HG02798 (cell line): ENCODE measurements around the gene CACNB3.
A peak's percentile ranks its signal among the peaks of the same experiment; 100 is the strongest.

Source experiments
- ATAC-seq: cut with Tn5 transposase; IDR thresholded peaks from one replicate; pipeline ENCODE4 v1.9.1; 2021; ENCODE audit warnings: mild to moderate bottlenecking; ENCODE audit not compliant: unreplicated experiment, poor library complexity

The CACNB3 gene

DNA sequence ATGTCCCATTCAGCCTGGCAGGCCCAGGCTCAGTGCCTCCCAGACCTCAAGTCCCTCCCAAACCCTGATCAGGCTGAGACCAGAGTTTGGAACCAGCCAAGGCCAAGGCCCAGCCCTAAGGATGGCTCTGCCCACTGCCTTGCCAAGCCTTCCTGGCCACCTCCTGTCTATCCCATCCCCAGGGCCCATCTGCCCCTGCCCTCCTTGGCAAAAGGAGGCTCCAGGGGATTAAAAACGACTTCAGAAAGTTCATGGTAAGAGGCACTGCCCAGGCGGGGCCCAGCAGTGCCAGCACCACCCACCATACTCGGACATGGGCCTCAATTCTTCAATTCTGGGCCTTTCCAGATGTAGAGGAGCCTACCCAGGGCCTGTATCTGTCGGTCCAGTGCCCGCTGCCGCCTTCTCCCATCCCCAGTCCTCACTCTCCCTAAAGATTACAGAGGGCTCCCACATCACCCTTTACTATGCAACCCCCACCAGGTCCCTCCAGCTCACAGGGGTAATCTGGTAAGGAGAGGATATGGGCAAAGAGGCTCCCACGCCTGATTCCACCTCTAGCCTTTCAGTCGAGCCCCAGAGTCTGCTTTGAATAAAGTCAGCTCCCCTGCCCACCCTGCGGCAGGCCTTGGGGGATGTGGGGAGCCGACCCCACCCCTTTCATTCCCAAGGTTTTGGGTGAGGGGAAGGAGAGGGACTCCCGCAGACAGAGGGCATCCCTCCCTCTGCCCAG, 30.3 kb upstream of the CACNB3 start:
- ATAC-seq: no peak

DNA sequence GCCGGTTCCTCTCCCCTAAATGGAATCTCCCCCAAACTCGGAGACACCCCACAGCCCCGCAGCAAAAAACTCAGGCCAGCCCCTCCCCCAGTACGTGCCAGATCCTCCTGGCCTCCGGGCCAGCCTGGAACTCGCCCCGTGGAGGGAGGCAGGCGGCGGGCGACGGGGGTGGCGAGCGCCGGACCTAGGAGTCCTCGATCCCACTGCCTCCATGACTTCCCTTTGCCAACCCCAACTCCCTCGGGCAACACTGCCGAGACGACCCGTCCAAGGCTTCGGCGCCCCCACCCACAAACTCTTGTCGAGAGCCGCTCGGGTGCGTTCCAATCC, 29.8 kb upstream of the CACNB3 start:
- ATAC-seq: no peak

- ATAC-seq: peak; percentile 33
Observed at GRCh38 chr12:48788854-48789775, 29.2 kb upstream of the CACNB3 start, which contains the start of gene ADCY6. Gene ADCY6, minus strand, starts transcription at chr12:48789089. Its CDS starts 5,655 bp downstream, at chr12:48783434.

DNA sequence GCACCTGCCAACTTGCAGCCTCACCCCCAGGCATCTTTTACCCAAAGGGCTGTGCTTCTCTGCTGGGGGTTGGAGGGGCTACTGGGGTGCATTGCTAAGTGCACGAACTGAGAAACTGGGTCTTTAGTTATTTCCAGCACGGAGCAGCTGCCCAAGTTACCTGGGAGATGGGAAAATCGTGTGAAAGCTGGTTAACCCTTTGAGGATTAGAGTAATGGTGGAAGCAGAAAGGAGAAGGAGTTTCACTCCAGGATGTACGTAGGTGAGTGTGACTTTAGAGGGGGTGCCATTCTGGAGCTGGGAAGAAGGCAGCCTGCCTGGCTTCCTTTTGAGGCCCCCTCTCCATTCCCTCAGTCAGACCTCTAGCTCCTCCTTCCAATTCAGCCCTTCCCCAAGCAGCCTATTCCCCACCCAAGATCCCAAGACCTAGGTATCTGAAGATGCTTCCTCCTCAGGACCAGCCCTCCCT, 28.4 kb upstream of the CACNB3 start:
- ATAC-seq: no peak

DNA sequence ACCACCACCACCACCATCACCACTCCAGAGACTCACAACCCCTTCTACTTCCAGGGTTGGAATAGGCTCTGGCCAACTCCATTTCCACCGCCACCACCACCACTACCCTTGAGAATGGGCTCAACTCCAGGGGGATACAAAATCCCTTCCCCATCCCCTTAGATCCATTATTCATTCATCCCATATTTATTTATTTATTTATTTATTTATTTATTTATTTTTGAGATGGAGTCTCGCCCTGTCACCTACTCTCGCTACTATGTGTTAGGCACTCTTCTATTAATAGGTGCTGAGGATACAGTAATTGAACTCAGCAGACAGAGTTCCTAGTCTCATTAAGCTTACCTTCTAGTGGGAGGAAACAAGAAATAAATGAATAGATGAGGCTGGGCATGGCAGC, 24.6 kb upstream of the CACNB3 start:
- no peak for ATAC-seq

- ATAC-seq: no peak
Observed at GRCh38 chr12:48794870-48795269, 23.4 kb upstream of the CACNB3 start.

GRCh38 chr12:48795550-48796455, 22.5 kb upstream of the CACNB3 start:
- peak; percentile 64 for ATAC-seq

GRCh38 chr12:48796976-48797375, 21.3 kb upstream of the CACNB3 start:
- ATAC-seq: no peak

GRCh38 chr12:48800457-48800856, 17.8 kb upstream of the CACNB3 start:
- no peak for ATAC-seq

GRCh38 chr12:48800971-48801370, 17.3 kb upstream of the CACNB3 start:
- no peak for ATAC-seq

DNA sequence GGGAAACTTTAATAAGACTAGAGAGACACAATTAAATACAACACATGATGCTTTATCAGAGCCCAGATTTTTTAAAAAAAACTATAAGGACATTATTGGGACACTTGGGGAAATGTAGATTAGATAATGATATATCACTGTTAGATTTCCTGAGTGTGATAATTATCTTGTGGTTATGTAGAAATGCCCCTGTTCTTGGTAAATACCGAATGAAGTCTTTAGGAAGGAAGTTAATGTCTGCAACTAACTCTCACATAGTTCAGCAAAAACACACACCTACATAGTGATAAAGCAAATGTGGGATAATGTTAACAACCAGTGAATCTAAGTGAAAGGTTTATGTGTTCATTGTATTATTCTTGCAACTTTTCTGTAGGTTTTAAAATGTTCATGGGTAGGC, 14.6 kb upstream of the CACNB3 start:
- no peak for ATAC-seq

GRCh38 chr12:48807981-48808380, 10.3 kb upstream of the CACNB3 start:
- ATAC-seq: no peak

DNA sequence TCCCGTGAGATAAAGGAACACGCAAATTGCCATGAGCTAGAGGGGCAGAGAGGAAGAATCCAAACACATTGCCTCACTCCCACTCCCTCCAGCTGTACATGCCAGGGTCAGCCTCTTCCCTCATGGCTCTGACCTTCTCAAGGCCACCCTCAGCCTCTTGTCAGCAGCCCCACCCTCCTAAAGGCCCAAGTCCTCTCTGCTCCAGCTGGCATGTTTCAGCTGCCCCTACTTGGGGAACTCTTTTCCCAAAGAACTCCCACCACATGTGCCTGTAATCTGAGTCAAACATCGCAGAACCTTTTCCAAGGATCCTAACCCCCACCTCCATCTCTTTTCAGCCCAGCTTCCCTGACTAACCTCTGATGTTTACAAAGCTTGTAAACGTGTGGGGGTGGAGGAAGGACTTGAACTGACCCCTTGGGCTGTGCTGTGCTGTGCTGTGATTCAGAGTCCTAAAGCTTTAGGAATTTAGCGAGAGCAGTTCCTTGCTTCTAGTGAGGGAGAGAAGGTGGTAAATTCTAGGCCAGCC, 7.3 kb upstream of the CACNB3 start:
- ATAC-seq: no peak

DNA sequence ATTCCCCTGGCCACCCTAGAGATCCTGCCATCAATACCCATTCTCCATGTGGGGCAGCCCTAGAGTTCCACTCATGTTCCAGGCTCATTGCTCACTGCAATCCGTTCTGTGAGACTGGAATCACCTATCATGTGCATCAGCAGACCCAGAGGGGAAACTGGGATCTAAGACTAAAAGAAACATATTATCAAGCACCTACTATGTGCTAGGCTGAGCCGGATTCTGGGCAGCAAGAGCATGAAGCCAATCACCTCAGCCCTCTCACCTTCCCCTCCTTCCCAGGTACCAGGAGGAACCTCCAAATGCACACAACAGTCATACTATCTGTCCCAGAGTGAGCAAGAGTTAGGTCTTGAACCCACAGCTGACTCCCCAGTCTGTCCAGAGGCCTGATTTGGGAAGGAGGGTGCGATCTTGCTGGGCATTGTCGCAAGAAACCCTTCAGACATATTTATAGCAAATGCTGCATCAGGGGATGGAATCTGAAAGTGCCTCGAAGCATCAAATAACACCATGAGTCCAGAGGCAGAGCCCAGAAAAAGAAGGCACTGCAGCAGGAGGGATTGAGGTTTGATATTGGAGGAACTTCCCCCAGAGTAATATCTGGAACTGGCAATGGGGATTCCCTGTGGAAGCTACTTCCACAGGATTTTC, 6.7 kb upstream of the CACNB3 start:
- no peak for ATAC-seq

DNA sequence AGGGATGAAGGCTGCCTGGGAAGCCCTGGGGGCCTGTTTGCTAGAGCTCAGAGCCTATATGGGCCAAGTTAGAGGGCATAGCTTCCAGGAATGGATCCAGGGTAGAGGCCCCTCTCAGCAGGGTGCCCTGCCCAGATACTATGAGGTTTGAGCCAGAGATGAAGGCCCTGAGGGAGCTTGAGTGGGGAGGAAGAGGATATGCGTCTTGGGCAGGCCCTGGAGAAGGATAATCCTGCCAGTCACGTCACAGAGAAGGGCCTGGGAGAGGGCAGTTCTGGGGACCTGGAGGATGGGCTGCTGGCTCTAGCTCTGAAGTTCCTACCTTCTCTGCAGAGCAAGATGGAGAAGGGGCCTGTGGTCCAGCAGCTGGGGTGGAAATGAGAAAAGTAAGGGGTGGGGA, 5.9 kb upstream of the CACNB3 start:
- ATAC-seq: no peak

- ATAC-seq: no peak
Observed at GRCh38 chr12:48813465-48814261, 4.6 kb upstream of the CACNB3 start.

GRCh38 chr12:48814262-48815125, 3.8 kb upstream of the CACNB3 start:
- peak; percentile 86 for ATAC-seq
